Testis (tissue), 2 donors: ENCODE results near the gene USP47.

Experiments used
- CTCF ChIP-seq, 3 experiments: fragments of 450-650 bp in 2 of 3; fragments of 200-600 bp in 1 of 3; sonication (generic) in 1 of 3; IDR thresholded peaks; one replicate each; pipeline ENCODE4 v1.5.1; 2016 to 2019; ENCODE audit warnings: antibody characterized with exemption in 3 of 3, mild to moderate bottlenecking in 2 of 3, moderate library complexity in 1 of 3
- POLR2A ChIP-seq: fragments of 450-650 bp; IDR thresholded peaks from one replicate; pipeline ENCODE4 v1.6.1; 2017; ENCODE audit warnings: antibody characterized with exemption, mild to moderate bottlenecking, moderate library complexity

GRCh38 chr11:11985016-11985715 lies 143.4 kb downstream of the USP47 start:
- TF ChIP-seq CTCF (IDR thresholded peaks at IDR 0.05), result no peak
- no peak for TF ChIP-seq POLR2A
